ENCODE data around the gene ALX4. TPM values are rescaled to one million over a fixed set of nuclear protein-coding genes. Genes with fewer than 3 reads are reported as not detected.

The ALX4 gene
- total RNA-seq, 4 donors from 2014 or later = not detected

DNA sequence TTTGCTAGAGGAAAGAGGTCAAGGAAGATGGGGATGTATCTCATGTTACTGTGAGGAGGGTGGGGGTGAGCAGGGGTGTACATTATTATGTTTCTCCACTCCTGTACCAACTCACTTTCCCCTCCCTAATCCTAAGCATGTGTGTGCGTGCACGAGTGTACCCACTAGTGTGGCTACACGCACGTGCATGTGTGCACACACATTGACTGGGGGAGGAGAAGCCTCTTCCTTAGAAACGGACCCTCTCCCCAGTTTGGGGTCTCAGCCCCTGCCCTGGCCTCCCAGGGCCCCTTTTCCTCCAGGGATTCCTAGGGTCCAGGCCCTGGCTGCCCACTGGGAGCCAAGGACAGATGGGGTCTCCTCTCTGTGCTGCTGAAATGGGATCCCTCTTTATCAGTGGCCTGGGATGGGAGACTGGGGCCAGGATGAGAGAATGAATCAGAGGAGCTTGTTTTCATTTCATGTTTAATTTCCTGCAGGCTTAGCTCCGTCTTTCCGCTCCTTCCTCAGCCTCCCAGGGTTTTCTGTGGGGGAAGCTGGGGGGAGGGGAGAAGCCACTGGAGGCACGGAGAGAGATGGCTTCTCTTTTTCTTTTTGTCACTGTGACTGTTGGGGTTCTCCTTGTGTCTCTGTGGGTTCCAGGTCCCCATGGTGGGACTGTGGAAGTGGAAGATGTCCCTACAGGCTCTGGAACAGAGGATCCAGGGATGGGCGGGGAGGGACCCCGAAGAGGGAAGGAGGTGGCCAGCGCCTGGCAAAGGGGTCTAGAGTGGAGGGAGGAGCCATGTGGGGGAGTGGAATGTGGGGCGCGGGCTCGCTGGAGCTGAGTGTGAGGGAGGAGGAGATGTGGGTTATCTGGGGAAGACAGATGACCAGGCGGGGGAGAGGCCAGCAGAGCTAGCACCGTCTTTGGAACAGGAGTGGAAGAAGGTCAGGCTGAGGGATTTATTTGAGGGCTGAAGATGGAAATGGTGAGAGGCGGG, 40.3 kb downstream of the ALX4 start:
- no peak overlapping the region for H3K27ac ChIP-seq
- H3K4me1 ChIP-seq = no peaks in the 10 kb centered on the region
- no peak overlapping the region for H3K4me3 ChIP-seq
- peak in 1 of 3 donors; percentile 37 for DNase-seq
- H3K27me3 ChIP-seq = no peaks in the 10 kb centered on the region
- no peak for TF ChIP-seq CTCF (IDR thresholded peaks at IDR 0.05)
- no peak for TF ChIP-seq POLR2A (IDR thresholded peaks at IDR 0.05)
- H3K36me3 ChIP-seq = no peaks in the 10 kb centered on the region
- no peaks in the 10 kb centered on the region for H3K9me3 ChIP-seq

- Histone ChIP-seq H3K27ac (no peak overlapping the region), H3K4me3 (no peak overlapping the region), H3K4me1 (no peaks in the 10 kb centered on the region), H3K9me3 (no peaks in the 10 kb centered on the region), H3K36me3 (no peaks in the 10 kb centered on the region), H3K27me3 (no peaks in the 10 kb centered on the region)
- TF ChIP-seq CTCF (IDR thresholded peaks at IDR 0.05) (no peak), POLR2A (IDR thresholded peaks at IDR 0.05) (no peak)
- peak in 1 of 3 donors; percentile 18 for DNase-seq
These were observed 41.3 kb downstream of the ALX4 start for GRCh38 chr11:44268614-44269080.

GRCh38 chr11:44267750-44268613, 42.0 kb downstream of the ALX4 start:
- no peak for TF ChIP-seq CTCF (IDR thresholded peaks at IDR 0.05)
- no peak for TF ChIP-seq POLR2A (IDR thresholded peaks at IDR 0.05)

DNA sequence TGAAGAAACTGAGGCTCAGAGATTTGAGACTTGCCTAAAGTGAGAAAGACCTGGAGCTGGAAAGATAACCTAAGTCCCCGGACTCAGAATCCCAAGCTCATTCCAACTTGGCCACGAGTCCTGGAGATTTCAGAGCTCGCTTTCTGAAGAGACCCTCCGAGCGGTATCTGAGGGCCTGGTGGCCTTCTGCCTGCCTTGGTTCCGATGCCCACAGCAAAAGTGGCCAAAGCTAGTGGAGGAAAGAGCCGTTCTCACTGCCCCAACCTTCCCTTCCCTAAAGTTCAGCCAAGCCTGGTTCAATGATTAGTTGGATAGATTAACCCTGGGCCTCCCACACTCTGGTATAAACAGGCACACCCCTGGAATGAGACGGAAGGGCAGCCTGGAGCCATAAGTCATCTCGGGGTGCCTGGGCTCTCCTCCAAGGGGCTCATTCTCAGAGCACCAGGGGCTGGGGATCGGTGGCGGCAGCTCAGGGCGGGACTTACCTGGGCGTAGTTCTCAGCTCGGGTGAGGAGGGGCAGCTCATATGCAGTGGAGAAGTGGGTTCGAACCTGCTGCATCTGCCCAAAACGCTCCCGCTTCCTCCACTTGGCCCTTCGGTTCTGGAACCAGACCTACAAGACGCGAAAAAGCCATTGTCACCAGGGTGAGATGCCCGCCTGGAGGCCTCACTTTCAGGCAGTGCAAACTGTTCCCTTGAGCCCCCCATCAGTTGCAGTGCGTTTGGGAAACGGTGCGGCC, 42.8 kb downstream of the ALX4 start:
- H3K27ac ChIP-seq = no peak overlapping the region
- TF ChIP-seq CTCF (IDR thresholded peaks at IDR 0.05) (no peak), POLR2A (IDR thresholded peaks at IDR 0.05) (no peak)
- no peaks in the 10 kb centered on the region for H3K27me3 ChIP-seq
- no peaks in the 10 kb centered on the region for H3K36me3 ChIP-seq
- no peaks in the 10 kb centered on the region for H3K4me1 ChIP-seq
- no peaks in the 10 kb centered on the region for H3K9me3 ChIP-seq
- peak in 1 of 3 donors; percentile 35 for DNase-seq
- no peak overlapping the region for H3K4me3 ChIP-seq

More at GRCh38 chr11:44267750-44268613, 42.0 kb downstream of the ALX4 start:
- Histone ChIP-seq H3K4me3 (no peak overlapping the region), H3K4me1 (no peaks in the 10 kb centered on the region), H3K9me3 (no peaks in the 10 kb centered on the region), H3K27ac (no peak overlapping the region), H3K27me3 (no peaks in the 10 kb centered on the region), H3K36me3 (no peaks in the 10 kb centered on the region)
- DNase-seq = peak in 1 of 3 donors; percentile 10

All from Peyer's patch (tissue), 4 donors.